HCT116 (cell line): Measurements from ENCODE around the gene OR52E8. TPM values are rescaled to one million over a fixed set of nuclear protein-coding genes. Genes with fewer than 3 reads are reported as not detected.

ENCODE experiments used
- ATAC-seq: fragments of 200-7000 bp; cut with Tn5 transposase; 2 replicates; pipeline ENCODE4 v1.9.1; 2020; ENCODE audit warnings: mild to moderate bottlenecking, moderate library complexity
- BruUV-seq: library from RNA; stranded (reverse); fragments of 400-500 nt; replicated peaks from 2 replicates; lab custom pipeline; 2021; lab: Mats Ljungman, UMichigan
- CTCF ChIA-PET: fragments of 300-600 bp; sonication (Branson Sonifier 250); formaldehyde crosslinking; loops from one replicate; lab custom pipeline; 2021; ENCODE audit warnings: antibody characterized with exemption; lab: Charles Lee
- POLR2A ChIA-PET: fragments of 300-600, 350-600 bp; sonication (Branson Sonifier 250); formaldehyde crosslinking; loops from one replicate; lab custom pipeline; 2021; ENCODE audit warnings: antibody characterized with exemption; lab: Charles Lee
- RAD21 ChIA-PET, 2 experiments: fragments of 300-600 bp; sonication (Branson Sonifier 250); formaldehyde crosslinking; loops; one replicate each; lab custom pipeline; 2023; ENCODE audit warnings: low total read pairs in 2 of 2; ENCODE audit not compliant: uncharacterized antibody in 2 of 2, unreplicated experiment in 2 of 2, low non-redundant PET in 1 of 2; lab: Charles Lee
- DNase-seq: peaks from one replicate; pipeline ENCODE4 v3.0.0-alpha.2; 2010; ENCODE audit warnings: low read depth, low spot score
- H2AFZ ChIP-seq: fragments of 200-600 bp; shearing (Covaris generic), sonication (generic); 2 replicates; pipeline ENCODE4 v1.6.1; 2017; ENCODE audit warnings: low read depth, mixed run types, mixed read lengths, antibody characterized with exemption, low read length; ENCODE audit not compliant: poor library complexity, severe bottlenecking
- H3K27ac ChIP-seq: 2 replicates; pipeline ENCODE4 v1.5.1; 2012; ENCODE audit warnings: low read depth, low read length
- H3K27me3 ChIP-seq: fragments of 200-600 bp; sonication (generic); 2 replicates; pipeline ENCODE4 v1.6.1; 2016; ENCODE audit warnings: mixed run types, low read length, mixed read lengths; ENCODE audit not compliant: insufficient read depth
- H3K36me3 ChIP-seq, 2 experiments: fragments of 200-500 bp in 1 of 2; fragments of 200-600 bp in 1 of 2; sonication (Bioruptor generic) in 1 of 2; sonication (generic) in 1 of 2; 2 replicates each; pipeline versions ENCODE4 v1.5.1 to v1.6.1; 2014 to 2016; ENCODE audit warnings: low read length in 2 of 2, inconsistent platforms in 1 of 2, mixed read lengths in 1 of 2, mixed run types in 1 of 2; ENCODE audit not compliant: insufficient read depth in 2 of 2, control insufficient read depth in 1 of 2
- H3K4me1 ChIP-seq, 2 experiments: fragments of 200-600 bp in 1 of 2; sonication (generic) in 1 of 2; 2 replicates each; pipeline versions ENCODE4 v1.5.1 to v1.6.1; 2012 to 2017; ENCODE audit warnings: low read length in 2 of 2, inconsistent platforms in 1 of 2, mild to moderate bottlenecking in 1 of 2, mixed read lengths in 1 of 2, mixed run types in 1 of 2, moderate library complexity in 1 of 2; ENCODE audit not compliant: insufficient read depth in 2 of 2, control insufficient read depth in 1 of 2
- H3K4me2 ChIP-seq: fragments of 200-600 bp; sonication (generic); 2 replicates; pipeline ENCODE4 v1.6.1; 2017; ENCODE audit warnings: mixed run types, low read length, mixed read lengths
- H3K4me3 ChIP-seq, 2 experiments: fragments of 200-600 bp in 1 of 2; sonication (generic) in 1 of 2; replicated peaks in 1 of 2; 2 replicates each; pipeline ENCODE4 v1.5.1; 2011 to 2016; ENCODE audit warnings: low read length in 2 of 2, control low read depth in 1 of 2, low read depth in 1 of 2, mild to moderate bottlenecking in 1 of 2, mixed read lengths in 1 of 2, mixed run types in 1 of 2
- H3K79me2 ChIP-seq: fragments of 200-600 bp; sonication (generic); 2 replicates; pipeline ENCODE4 v1.6.1; 2017; ENCODE audit warnings: mild to moderate bottlenecking, mixed run types, low read length, moderate library complexity, mixed read lengths; ENCODE audit not compliant: insufficient read depth
- H3K9ac ChIP-seq: fragments of 200-600 bp; sonication (generic); 2 replicates; pipeline ENCODE4 v1.6.1; 2016; ENCODE audit warnings: low read length, mixed read lengths
- H3K9me2 ChIP-seq: fragments of 200-600 bp; sonication (generic), shearing (Covaris generic); 2 replicates; pipeline ENCODE4 v1.6.1; 2017; ENCODE audit warnings: mixed run types, mild to moderate bottlenecking, moderate library complexity; ENCODE audit not compliant: insufficient read depth
- H3K9me3 ChIP-seq, 2 experiments: fragments of 200-500 bp in 1 of 2; fragments of 200-600 bp in 1 of 2; sonication (Bioruptor generic) in 1 of 2; sonication (generic) in 1 of 2; 2 replicates each; pipeline ENCODE4 v1.6.1; 2014 to 2017; ENCODE audit warnings: low read length in 2 of 2, mixed read lengths in 2 of 2, inconsistent platforms in 1 of 2, low read depth in 1 of 2, mild to moderate bottlenecking in 1 of 2, mixed run types in 1 of 2, moderate library complexity in 1 of 2; ENCODE audit not compliant: control insufficient read depth in 1 of 2, insufficient read depth in 1 of 2
- H4K20me1 ChIP-seq: fragments of 200-600 bp; sonication (generic), shearing (Covaris generic); 2 replicates; pipeline ENCODE4 v1.6.1; 2017; ENCODE audit warnings: mixed run types, mild to moderate bottlenecking, moderate library complexity; ENCODE audit not compliant: insufficient read depth
- CBX3 ChIP-seq: IDR thresholded peaks from 2 replicates; pipeline ENCODE4 v1.6.1; 2012; ENCODE audit warnings: low read depth
- CTCF ChIP-seq, 3 experiments: fragments of 200-600 bp in 1 of 3; sonication (generic) in 1 of 3; IDR thresholded peaks in 2 of 3; conservative IDR thresholded peaks in 1 of 3; 2 replicates each; pipeline ENCODE4 v1.5.1; 2012 to 2017; ENCODE audit warnings: low read depth in 2 of 3, low read length in 2 of 3, antibody characterized with exemption in 1 of 3, borderline replicate concordance in 1 of 3, control low read depth in 1 of 3, mild to moderate bottlenecking in 1 of 3, mixed read lengths in 1 of 3, mixed run types in 1 of 3, moderate library complexity in 1 of 3; ENCODE audit not compliant: insufficient read depth in 1 of 3
- EGR1 ChIP-seq: IDR thresholded peaks from 2 replicates; pipeline ENCODE4 v1.6.1; 2012; ENCODE audit warnings: low read depth
- EZH2phosphoT487 ChIP-seq: fragments of 200-600 bp; IDR thresholded peaks from 2 replicates; pipeline ENCODE4 v1.6.1; 2018; ENCODE audit warnings: antibody characterized with exemption, borderline replicate concordance
- FOSL1 ChIP-seq: IDR thresholded peaks from 2 replicates; pipeline ENCODE4 v1.6.1; 2012; ENCODE audit warnings: low read depth
- JUND ChIP-seq: IDR thresholded peaks from 2 replicates; pipeline ENCODE4 v1.6.1; 2012
- POLR2A ChIP-seq: IDR thresholded peaks from 2 replicates; pipeline ENCODE4 v1.7.0; 2011; ENCODE audit warnings: borderline replicate concordance; ENCODE audit not compliant: insufficient read depth, insufficient read length; ENCODE audit errors: extremely low read depth
- REST ChIP-seq: IDR thresholded peaks from 2 replicates; pipeline ENCODE4 v1.6.1; 2012; ENCODE audit warnings: low read depth
- ZBTB33 ChIP-seq: IDR thresholded peaks from 2 replicates; pipeline ENCODE4 v1.6.1; 2011; ENCODE audit warnings: mild to moderate bottlenecking, low read length, moderate library complexity; ENCODE audit not compliant: insufficient replicate concordance; ENCODE audit errors: extremely low read depth
- ZFX ChIP-seq: fragments of 450-650 bp; IDR thresholded peaks from 2 replicates; pipeline ENCODE4 v1.6.1; 2017
- ZNF274 ChIP-seq: fragments of 200-500 bp; sonication (Bioruptor generic); IDR thresholded peaks from 2 replicates; pipeline ENCODE4 v1.6.1; 2014; ENCODE audit warnings: mild to moderate bottlenecking, low read depth, low read length, inconsistent platforms
- intact Hi-C: fragments of 100-400 bp; cut with micrococcal nuclease; formaldehyde crosslinking; loops from 2 replicates; pipeline ENCODE4 v1.10.0; 2022
- total RNA-seq: library from RNA; stranded (reverse); gene quantifications from one replicate; pipeline ENCODE4 v1.2.1, GENCODE V29; 2021; ENCODE audit not compliant: unreplicated experiment

OR52E8 gene
- total RNA-seq, 1 experiment from 2014 or later, result not detected

GRCh38 chr11:5809122-5809519 lies 48.4 kb downstream of the OR52E8 start:
- POLR2A ChIA-PET, result no interaction called here
- no peaks in the 10 kb centered on the region; the same call in 1 of the 2 replicates for H4K20me1 ChIP-seq
- intact Hi-C loops, result loop anchor here (2.0 to 5.0 kb wide), 4 partner anchors 517 to 1626 kb away; no protein-coding TSS in a partner anchor
- no peaks in the 10 kb centered on the region for H3K79me2 ChIP-seq
- TF ChIP-seq ZFX, result no peak
- no peak for TF ChIP-seq CBX3
- TF ChIP-seq REST, result no peak
- TF ChIP-seq CTCF (IDR thresholded peaks at IDR 0.05 in 2 of 3, conservative IDR thresholded peaks at IDR 0.05 in 1 of 3; ENCODE audit: borderline replicate concordance in 1 of 3, insufficient read depth in 1 of 3, low read depth in 2 of 3, low read length in 2 of 3), result no peak
- no peak for TF ChIP-seq ZBTB33
- TF ChIP-seq FOSL1, result no peak
- no peak for TF ChIP-seq POLR2A
- TF ChIP-seq JUND, result no peak
- no peak for TF ChIP-seq ZNF274
- TF ChIP-seq EZH2phosphoT487, result no peak
- no peak for TF ChIP-seq EGR1
- TF ChIP-seq, all 23 proteins: peak for 0
- BruUV-seq, result no TSS peak
- Histone ChIP-seq H3K4me3 (0 out of 4 replicates have a peak overlapping the region, but pooled peaks of 1 of the 2 experiments have one; percentile 11), H3K9ac (no peak overlapping the region), H3K9me2 (no peaks in the 10 kb centered on the region), H3K27me3 (peaks cover 64% of the 10 kb centered on the region), H3K9me3 (no peaks in the 10 kb centered on the region), H2AFZ (peak overlapping the region; percentile 17), H3K4me2 (peak overlapping the region; percentile 53), H3K4me1 (peaks cover 0 to 4% of the 10 kb centered on the region in 2 experiments; a peak in 1 of 4 replicates), H3K27ac (no peak overlapping the region), H3K36me3 (no peaks in the 10 kb centered on the region)
- no peak for DNase-seq
- RAD21 ChIA-PET, result no interaction called here
- CTCF ChIA-PET, result interaction anchor here (0.8 to 2.3 kb wide), 5 partner anchors 82 to 1172 kb away, joined by 3 to 8 read pairs (median 3); partner anchors contain the start of genes OR51D1 and TRIM5
- peak; percentile 12 for ATAC-seq
